LNCAP (cell line): Measurements from ENCODE around the gene B4GALT3.

ENCODE experiments used
- TF ChIP-seq, protein P1 (sequence below): fragments of 450-650 bp; IDR thresholded peaks from 2 replicates; pipeline ENCODE4 v1.5.1; 2017; ENCODE audit warnings: mild to moderate bottlenecking

B4GALT3 gene

GRCh38 chr1:161200421-161200991 is 23.2 kb upstream of the B4GALT3 start:
- TF ChIP-seq, protein P1, sequence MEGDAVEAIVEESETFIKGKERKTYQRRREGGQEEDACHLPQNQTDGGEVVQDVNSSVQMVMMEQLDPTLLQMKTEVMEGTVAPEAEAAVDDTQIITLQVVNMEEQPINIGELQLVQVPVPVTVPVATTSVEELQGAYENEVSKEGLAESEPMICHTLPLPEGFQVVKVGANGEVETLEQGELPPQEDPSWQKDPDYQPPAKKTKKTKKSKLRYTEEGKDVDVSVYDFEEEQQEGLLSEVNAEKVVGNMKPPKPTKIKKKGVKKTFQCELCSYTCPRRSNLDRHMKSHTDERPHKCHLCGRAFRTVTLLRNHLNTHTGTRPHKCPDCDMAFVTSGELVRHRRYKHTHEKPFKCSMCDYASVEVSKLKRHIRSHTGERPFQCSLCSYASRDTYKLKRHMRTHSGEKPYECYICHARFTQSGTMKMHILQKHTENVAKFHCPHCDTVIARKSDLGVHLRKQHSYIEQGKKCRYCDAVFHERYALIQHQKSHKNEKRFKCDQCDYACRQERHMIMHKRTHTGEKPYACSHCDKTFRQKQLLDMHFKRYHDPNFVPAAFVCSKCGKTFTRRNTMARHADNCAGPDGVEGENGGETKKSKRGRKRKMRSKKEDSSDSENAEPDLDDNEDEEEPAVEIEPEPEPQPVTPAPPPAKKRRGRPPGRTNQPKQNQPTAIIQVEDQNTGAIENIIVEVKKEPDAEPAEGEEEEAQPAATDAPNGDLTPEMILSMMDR: no peak

GRCh38 chr1:161199506-161200139 is 22.3 kb upstream of the B4GALT3 start:
- TF ChIP-seq, protein P1: no peak

DNA sequence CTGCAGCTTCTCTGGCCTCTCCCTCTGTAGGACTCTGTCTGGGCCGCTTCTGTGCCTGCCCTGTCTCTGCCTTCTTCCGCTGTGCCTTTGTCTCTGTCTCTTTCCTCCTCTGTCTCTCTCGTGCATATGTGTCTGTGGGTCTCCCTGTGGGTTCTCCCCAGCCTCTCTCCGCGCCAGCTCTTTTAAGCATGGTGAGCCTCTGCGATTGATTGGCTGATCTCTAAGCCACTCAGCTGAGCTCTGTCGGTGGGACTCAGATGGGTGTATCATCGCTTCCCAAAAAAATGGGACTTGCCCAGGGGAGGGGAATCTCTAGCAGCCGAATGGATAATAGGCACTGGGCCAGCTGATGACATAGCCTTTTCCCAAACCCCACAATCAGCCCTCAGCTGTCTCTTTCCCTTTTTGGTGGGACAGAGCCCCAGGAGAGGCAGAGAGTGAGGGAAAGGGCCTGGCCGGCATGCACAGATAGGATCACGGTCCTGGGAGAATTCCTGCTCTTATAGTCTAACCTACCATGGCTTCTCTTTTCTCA is 21.7 kb upstream of the B4GALT3 start, which contains the start of gene ADAMTS4:
ADAMTS4 (minus strand) TSS at position 158 of the 535 bp plus-strand sequence. CDS start 427 bp downstream, outside the sequence.
- TF ChIP-seq, protein P1: no peak

DNA sequence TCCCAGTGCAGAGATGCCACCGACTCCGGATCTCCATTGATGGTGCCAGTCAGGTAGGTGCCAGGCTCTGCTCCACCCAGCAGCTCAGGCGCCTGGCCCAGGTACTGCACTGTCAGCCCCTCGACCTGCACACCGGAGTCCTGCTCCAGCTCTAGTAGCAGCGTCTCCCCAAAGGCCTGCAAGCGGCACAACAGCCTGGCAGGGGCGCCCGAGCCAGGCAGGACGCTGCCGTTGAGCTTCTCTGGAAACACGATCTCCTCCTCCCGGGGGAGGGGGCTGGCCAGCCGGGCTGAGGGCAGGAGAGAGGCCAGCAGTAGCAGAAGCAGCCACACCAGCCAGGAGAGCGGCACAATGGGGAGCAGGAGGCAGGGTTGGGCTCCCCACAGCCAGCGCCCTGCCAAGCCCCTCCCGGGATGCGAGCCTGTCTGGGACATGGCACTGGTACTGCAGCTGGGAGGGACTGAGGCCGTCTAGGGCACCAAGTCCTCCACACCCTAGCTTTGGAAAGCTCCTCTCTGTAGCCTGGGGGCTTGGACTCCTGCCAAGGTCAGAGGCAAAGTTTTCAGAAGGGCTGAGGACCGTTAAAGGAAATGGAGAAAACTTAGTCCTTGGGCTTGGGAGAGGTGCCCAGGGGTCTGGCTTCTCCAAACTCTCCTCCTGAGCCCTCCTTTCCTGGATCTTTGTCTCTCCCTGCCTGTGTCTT is 21.0 kb upstream of the B4GALT3 start:
- TF ChIP-seq, protein P1: no peak

- TF ChIP-seq, protein P1: no peak
These were observed 20.4 kb upstream of the B4GALT3 start for GRCh38 chr1:161197560-161198193.

GRCh38 chr1:161196521-161197451 is 19.5 kb upstream of the B4GALT3 start:
- TF ChIP-seq, protein P1: no peak
